IMR-90 (cell line): ENCODE measurements around the gene UNC13A.

ENCODE experiments used
- CHD1 ChIP-seq: IDR thresholded peaks from 2 replicates; pipeline ENCODE4 v1.6.1; 2012; ENCODE audit warnings: low read depth, low read length, improper control_type of control experiment
- CTCF ChIP-seq: conservative IDR thresholded peaks from 2 replicates; pipeline ENCODE4 v1.5.1; 2012; ENCODE audit warnings: mild to moderate bottlenecking, low read depth, low read length, improper control_type of control experiment
- POLR2A ChIP-seq: IDR thresholded peaks from 2 replicates; pipeline ENCODE4 v1.6.1; 2012; ENCODE audit warnings: mild to moderate bottlenecking, low read depth, low read length
- RCOR1 ChIP-seq: IDR thresholded peaks from 2 replicates; pipeline ENCODE4 v1.6.1; 2012; ENCODE audit warnings: mild to moderate bottlenecking, low read length, improper control_type of control experiment; ENCODE audit not compliant: insufficient replicate concordance
- TF ChIP-seq, protein P1 (sequence below): fragments of 150-350 bp; IDR thresholded peaks from 2 replicates; pipeline ENCODE4 v1.6.1; 2016; ENCODE audit warnings: low read depth, mild to moderate bottlenecking, low read length, moderate library complexity, borderline replicate concordance

DNA sequence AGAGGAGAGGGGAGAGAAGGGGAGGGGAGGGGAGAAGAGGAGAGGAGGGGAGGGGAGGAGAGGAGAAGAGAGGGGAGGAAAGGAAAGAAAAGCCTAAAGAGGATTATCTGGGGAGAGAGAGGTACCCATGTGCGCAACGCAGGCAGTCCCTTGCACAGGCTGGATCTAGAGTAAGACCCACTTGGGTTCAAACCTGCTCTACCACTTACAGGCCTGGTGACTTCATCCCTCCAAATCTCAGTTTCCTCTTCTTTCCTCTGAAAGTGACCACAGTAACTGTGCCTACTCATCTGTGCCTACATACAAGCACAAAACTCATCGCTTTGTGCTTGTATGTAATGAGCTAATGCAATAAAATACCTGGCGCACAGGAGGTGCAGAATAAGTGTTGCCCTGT lies 30.4 kb upstream of the UNC13A start:
- no peak for TF ChIP-seq CTCF
- no peak for TF ChIP-seq RCOR1
- TF ChIP-seq, protein P1, sequence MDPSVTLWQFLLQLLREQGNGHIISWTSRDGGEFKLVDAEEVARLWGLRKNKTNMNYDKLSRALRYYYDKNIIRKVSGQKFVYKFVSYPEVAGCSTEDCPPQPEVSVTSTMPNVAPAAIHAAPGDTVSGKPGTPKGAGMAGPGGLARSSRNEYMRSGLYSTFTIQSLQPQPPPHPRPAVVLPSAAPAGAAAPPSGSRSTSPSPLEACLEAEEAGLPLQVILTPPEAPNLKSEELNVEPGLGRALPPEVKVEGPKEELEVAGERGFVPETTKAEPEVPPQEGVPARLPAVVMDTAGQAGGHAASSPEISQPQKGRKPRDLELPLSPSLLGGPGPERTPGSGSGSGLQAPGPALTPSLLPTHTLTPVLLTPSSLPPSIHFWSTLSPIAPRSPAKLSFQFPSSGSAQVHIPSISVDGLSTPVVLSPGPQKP: no peak
- no peak for TF ChIP-seq CHD1
- no peak for TF ChIP-seq POLR2A
